RKO (cell line): Measurements from ENCODE around the gene LCE1B.

Experiments used
- DNase-seq: peaks from one replicate; pipeline ENCODE4 v3.0.0-alpha.2; 2016; ENCODE audit warnings: low spot score

The LCE1B gene

GRCh38 chr1:152861374-152861773 lies 49.6 kb downstream of the LCE1B start:
- DNase-seq: no peak
